Astrocyte (in vitro differentiated cells and primary cell): ENCODE results near the gene LYRM7.

ENCODE experiments used
- EZH2 ChIP-seq: IDR thresholded peaks from 2 replicates; pipeline ENCODE4 v1.6.1; 2012; ENCODE audit warnings: mild to moderate bottlenecking, low read length, inconsistent platforms; ENCODE audit not compliant: insufficient read depth
- TF ChIP-seq, protein P1 (sequence below): IDR thresholded peaks from 2 replicates; pipeline ENCODE4 v1.5.1; 2011; ENCODE audit warnings: low read depth, mild to moderate bottlenecking, inconsistent platforms, low read length, moderate library complexity; ENCODE audit not compliant: insufficient read depth

GRCh38 chr5:131156385-131156784, 14.4 kb upstream of the LYRM7 start:
- TF ChIP-seq, protein P1, sequence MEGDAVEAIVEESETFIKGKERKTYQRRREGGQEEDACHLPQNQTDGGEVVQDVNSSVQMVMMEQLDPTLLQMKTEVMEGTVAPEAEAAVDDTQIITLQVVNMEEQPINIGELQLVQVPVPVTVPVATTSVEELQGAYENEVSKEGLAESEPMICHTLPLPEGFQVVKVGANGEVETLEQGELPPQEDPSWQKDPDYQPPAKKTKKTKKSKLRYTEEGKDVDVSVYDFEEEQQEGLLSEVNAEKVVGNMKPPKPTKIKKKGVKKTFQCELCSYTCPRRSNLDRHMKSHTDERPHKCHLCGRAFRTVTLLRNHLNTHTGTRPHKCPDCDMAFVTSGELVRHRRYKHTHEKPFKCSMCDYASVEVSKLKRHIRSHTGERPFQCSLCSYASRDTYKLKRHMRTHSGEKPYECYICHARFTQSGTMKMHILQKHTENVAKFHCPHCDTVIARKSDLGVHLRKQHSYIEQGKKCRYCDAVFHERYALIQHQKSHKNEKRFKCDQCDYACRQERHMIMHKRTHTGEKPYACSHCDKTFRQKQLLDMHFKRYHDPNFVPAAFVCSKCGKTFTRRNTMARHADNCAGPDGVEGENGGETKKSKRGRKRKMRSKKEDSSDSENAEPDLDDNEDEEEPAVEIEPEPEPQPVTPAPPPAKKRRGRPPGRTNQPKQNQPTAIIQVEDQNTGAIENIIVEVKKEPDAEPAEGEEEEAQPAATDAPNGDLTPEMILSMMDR = no peak
- TF ChIP-seq EZH2 = no peak
